ENCODE results near the gene KLF6. TPM values are rescaled to one million over a fixed set of nuclear protein-coding genes. Genes with fewer than 3 reads are reported as not detected.

Gene KLF6
- total RNA-seq, 3 donors from 2014 or later (not counting 1 experiment from before 2014, with no cell fraction given) = 1,044 to 1,768 (median 1,056) TPM

DNA sequence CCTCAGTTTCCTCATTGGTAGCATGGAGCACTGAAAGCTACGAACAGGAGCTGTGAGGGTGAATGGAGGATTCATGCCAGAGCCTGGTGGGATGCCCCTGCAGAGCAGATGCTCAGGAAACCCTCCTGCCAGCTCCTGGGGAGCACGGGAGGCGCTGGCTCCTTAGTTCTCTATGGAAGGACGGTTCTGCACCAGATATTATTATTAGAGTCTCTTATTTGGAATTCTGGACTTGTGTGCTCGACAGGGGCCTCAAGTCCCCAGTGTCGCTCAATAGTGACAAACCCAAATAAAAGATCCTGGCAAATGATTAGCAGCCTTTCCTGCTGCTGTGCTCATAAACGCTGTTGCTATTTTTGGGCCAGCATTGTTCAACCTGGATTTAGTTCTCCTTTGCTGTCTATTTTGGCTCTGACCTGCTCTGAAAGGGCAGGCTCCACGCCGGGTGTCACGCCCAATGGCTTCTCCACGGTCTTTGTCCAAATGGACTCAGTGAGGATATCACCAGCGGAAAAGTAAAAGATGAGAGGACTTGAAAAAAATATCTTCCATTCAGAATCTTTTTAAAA is 23.0 kb upstream of the KLF6 start:
- Mint-ChIP-seq H3K27me3 (ENCODE audit: low read depth in 2 of 2) (no peaks in the 10 kb centered on the region), H3K36me3 (no peaks in the 10 kb centered on the region), H3K4me1 (peaks cover 72 to 88% of the 10 kb centered on the region in 2 donors), H3K4me3 (peak overlapping the region; percentile 66), H3K27ac (no peak overlapping the region), H3K9me3 (no peaks in the 10 kb centered on the region)
- H3K36me3 ChIP-seq (ENCODE audit: control insufficient read depth, insufficient read depth, low read length) = no peaks in the 10 kb centered on the region
- no peaks in the 10 kb centered on the region for H3K27me3 ChIP-seq (ENCODE audit: control insufficient read depth, insufficient read depth, low read length)
- TF ChIP-seq, protein P1, sequence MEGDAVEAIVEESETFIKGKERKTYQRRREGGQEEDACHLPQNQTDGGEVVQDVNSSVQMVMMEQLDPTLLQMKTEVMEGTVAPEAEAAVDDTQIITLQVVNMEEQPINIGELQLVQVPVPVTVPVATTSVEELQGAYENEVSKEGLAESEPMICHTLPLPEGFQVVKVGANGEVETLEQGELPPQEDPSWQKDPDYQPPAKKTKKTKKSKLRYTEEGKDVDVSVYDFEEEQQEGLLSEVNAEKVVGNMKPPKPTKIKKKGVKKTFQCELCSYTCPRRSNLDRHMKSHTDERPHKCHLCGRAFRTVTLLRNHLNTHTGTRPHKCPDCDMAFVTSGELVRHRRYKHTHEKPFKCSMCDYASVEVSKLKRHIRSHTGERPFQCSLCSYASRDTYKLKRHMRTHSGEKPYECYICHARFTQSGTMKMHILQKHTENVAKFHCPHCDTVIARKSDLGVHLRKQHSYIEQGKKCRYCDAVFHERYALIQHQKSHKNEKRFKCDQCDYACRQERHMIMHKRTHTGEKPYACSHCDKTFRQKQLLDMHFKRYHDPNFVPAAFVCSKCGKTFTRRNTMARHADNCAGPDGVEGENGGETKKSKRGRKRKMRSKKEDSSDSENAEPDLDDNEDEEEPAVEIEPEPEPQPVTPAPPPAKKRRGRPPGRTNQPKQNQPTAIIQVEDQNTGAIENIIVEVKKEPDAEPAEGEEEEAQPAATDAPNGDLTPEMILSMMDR (IDR thresholded peaks at IDR 0.05) = no peak
- ATAC-seq = no peak
- H3K9me3 ChIP-seq (ENCODE audit: control insufficient read depth, insufficient read depth, low read length) = no peaks in the 10 kb centered on the region
- WGBS (ENCODE audit: insufficient coverage) = 65% methylated on average over 10 of the region's 12 CpGs
- peak in 1 of 2 donors; percentile 25 for DNase-seq
- peaks cover 77% of the 10 kb centered on the region for H3K4me1 ChIP-seq (ENCODE audit: control insufficient read depth, insufficient read depth, low read length)
- no peak overlapping the region for H3K4me3 ChIP-seq (ENCODE audit: low read length)
- intact Hi-C loops (cut with micrococcal nuclease) = loop anchor here (10.0 kb wide), 1 partner anchor 1487 kb away; no protein-coding TSS in a partner anchor
- peak overlapping the region; percentile 100 for H3K27ac ChIP-seq (ENCODE audit: low read length)

DNA sequence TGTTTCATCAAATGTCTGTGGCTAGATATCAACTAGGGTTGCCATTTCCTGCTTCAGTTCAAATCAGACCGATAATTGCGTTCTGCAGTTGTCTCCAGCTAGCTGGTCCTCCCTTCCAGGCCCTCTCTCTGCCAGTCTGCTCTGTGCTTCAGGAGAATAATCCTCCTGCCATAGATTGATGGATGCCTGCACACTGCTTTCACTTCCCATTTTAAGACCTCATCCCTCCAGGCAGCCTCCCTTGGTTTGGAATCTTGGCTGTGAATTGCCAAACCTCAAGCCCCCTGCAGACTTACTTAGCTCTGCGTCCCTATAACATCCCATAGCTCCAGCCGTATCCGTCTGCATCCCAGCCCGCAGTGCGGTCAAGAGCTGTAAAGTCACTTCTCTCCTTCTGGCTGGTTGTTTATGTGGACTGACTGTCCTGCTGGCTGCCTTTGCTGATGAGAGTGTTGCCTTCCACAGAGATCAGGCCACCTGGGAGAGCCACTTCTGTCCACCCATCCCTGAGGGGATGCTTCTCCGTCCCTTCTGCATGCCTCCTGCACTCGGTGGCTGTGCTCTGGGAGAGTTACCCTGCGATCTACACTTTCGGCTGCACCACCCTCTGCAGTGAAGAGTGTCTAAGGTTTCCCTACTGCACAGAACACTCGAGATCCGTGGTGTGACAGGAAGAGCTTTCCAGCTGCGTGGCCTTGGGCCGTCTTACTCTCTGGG is 22.4 kb upstream of the KLF6 start:
- Histone ChIP-seq H3K4me3 (ENCODE audit: low read length) (no peak overlapping the region), H3K27me3 (ENCODE audit: control insufficient read depth, insufficient read depth, low read length) (no peaks in the 10 kb centered on the region), H3K36me3 (ENCODE audit: control insufficient read depth, insufficient read depth, low read length) (no peaks in the 10 kb centered on the region), H3K27ac (ENCODE audit: low read length) (peak overlapping the region; percentile 100), H3K4me1 (ENCODE audit: control insufficient read depth, insufficient read depth, low read length) (peaks cover 84% of the 10 kb centered on the region), H3K9me3 (ENCODE audit: control insufficient read depth, insufficient read depth, low read length) (no peaks in the 10 kb centered on the region)
- Mint-ChIP-seq H3K4me3 (peak overlapping the region; percentile 66), H3K9me3 (no peaks in the 10 kb centered on the region), H3K4me1 (peaks cover 72 to 88% of the 10 kb centered on the region in 2 donors), H3K27ac (no peak overlapping the region), H3K27me3 (ENCODE audit: low read depth in 2 of 2) (no peaks in the 10 kb centered on the region), H3K36me3 (no peaks in the 10 kb centered on the region)
- DNase-seq (peak in 1 of 2 donors; percentile 62), ATAC-seq (no peak)
- WGBS (ENCODE audit: insufficient coverage) = 58% methylated on average over 15 of the region's 15 CpGs
- TF ChIP-seq, protein P1 (IDR thresholded peaks at IDR 0.05) = no peak
- intact Hi-C loops (cut with micrococcal nuclease) = loop anchor here (10.0 kb wide), 1 partner anchor 1487 kb away; no protein-coding TSS in a partner anchor

DNA sequence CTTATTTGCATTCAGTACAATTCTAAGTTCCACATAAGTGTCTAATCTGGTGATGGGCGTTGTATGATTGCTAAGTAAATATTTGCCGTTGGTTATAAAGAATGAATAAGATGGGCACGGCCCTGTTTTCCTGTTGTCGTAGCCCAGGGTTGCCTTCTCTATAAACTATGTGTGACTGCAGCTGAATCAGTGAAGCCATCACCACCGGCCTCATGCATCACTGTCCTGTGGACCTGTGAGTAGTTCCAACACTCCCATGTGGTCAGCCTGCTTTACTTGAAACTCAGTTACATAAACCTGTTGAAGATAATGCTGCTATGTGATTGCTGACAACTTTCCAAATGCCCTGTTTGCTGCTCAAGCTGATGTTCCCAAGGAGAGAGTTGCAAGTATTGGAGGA is 21.6 kb upstream of the KLF6 start:
- TF ChIP-seq, protein P1 (IDR thresholded peaks at IDR 0.05) = no peak
- no peaks in the 10 kb centered on the region for H3K9me3 ChIP-seq (ENCODE audit: control insufficient read depth, insufficient read depth, low read length)
- H3K27ac ChIP-seq (ENCODE audit: low read length) = peak overlapping the region; percentile 100
- no peaks in the 10 kb centered on the region for H3K27me3 Mint-ChIP-seq (ENCODE audit: low read depth in 2 of 2)
- H3K36me3 Mint-ChIP-seq = no peaks in the 10 kb centered on the region
- DNase-seq = peak in 1 of 2 donors; percentile 41
- peaks cover 76% of the 10 kb centered on the region for H3K4me1 ChIP-seq (ENCODE audit: control insufficient read depth, insufficient read depth, low read length)
- peaks cover 66 to 82% of the 10 kb centered on the region in 2 donors for H3K4me1 Mint-ChIP-seq
- H3K27me3 ChIP-seq (ENCODE audit: control insufficient read depth, insufficient read depth, low read length) = no peaks in the 10 kb centered on the region
- no peaks in the 10 kb centered on the region for H3K9me3 Mint-ChIP-seq
- ATAC-seq = no peak
- WGBS (ENCODE audit: insufficient coverage) = 64% methylated on average over 4 of the region's 5 CpGs
- no peaks in the 10 kb centered on the region for H3K36me3 ChIP-seq (ENCODE audit: control insufficient read depth, insufficient read depth, low read length)
- H3K27ac Mint-ChIP-seq = no peak overlapping the region
- H3K4me3 ChIP-seq (ENCODE audit: low read length) = no peak overlapping the region
- peak overlapping the region; percentile 66 for H3K4me3 Mint-ChIP-seq
- intact Hi-C loops (cut with micrococcal nuclease) = loop anchor here (10.0 kb wide), 1 partner anchor 1488 kb away; no protein-coding TSS in a partner anchor

All from natural killer cell (primary cell).